Hematopoietic multipotent progenitor cell treated with erythropoietin and hydrocortisone succinate and interleukin-3 and kit ligand, for 8 days (in vitro differentiated cells): ENCODE measurements around the gene PPFIA3.
A peak's percentile ranks its signal among the peaks of the same experiment; 100 is the strongest.
"Not testable (repeated sequence)": the region's sequence is repeated elsewhere in the genome, so short reads cannot be mapped to it uniquely, and the experiment has no call there.

ENCODE experiments used
- DNase-seq: peaks from one replicate; pipeline ENCODE4 v3.0.0-alpha.2; 2015

PPFIA3 gene

DNA sequence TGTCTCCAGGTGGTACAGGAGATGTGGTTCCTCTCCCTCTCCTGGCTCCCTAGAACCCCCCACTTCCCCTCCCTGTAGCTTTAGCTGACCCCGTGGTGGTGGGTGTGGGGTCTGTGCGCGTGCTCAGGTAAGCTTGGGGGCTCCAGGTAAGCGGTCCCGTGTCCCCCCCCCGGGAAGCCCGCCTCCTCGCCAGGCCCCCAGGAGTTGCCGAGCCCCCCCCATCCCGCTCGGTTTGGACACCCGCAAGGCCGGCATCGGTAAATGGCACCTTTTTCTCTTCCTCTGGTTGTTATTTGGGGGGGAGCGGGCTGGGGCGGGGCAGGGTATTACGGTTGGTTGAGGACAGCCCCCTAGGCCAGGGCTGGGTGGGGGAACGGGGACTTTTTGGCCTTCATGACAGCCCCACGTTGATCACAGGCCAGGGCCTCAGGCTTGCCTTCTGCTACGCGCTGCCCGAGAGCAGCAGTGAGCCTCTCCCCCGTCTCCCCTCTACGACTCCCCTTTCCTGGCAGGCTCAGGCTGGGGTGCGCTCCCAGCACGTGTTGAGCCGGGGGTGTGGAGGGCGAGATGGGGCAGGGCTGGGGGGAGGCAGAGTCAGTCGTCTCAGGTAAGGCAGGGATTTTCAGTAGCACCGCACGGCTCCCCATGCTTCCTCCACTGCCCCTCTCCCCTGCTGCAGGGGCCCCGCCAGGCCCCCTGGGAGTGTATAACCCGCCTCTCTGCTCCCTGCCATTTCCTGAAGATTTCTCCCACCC is 15.8 kb upstream of the PPFIA3 start:
- DNase-seq = no peak

DNA sequence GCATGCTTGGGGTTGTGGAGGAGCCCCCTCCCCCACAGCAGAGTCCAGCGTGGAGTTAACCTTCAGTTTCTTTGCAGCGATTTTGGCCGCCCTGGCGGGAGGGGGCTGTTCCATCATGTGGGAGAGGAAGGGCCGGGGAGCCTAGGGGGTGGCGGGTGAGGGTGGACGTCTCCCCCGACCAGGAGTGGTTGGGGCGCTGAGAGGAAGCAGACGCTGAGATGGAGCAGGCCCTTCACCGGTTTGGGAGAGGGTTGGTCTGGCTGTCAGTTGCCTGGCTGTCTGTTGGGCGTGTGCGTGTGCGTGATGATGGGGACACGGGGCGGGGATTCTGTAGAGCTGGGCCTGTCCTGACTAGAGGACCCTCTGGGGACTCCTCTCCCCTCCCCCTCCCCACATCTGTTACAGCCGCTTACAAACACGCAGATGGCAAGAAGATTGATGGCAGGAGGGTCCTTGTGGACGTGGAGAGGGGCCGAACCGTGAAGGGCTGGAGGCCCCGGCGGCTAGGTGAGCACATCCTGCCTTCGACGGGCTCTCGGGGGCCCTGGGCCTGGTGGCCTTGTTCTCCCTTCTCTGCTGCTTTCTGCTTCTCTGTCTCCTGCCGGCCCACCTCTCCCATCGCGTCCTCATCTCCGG is 15.0 kb upstream of the PPFIA3 start:
- DNase-seq = no peak

DNA sequence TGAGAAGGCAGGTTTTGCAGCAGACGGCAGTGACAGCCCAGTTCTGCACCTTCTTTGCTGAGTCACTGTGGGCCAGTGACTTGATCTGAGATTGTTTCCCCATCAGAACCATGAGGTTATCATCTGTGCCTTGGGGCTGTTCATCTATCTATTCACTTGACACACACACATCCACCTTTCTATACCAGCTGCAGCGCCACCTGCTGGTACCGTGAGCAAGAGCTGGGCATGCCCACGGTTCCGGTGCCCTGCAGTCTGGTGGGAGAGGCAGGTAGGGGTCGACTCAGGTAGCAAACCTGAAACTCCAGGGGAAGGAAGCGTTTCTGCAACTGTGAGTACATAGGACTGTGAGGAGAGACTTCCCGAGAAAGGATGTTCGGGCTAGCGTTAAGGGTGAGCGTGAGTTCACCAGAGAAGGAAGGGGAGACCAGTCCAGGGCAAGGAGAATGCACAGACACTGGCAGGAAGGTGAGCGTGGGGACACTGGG is 12.7 kb upstream of the PPFIA3 start:
- peak; percentile 75 for DNase-seq

DNA sequence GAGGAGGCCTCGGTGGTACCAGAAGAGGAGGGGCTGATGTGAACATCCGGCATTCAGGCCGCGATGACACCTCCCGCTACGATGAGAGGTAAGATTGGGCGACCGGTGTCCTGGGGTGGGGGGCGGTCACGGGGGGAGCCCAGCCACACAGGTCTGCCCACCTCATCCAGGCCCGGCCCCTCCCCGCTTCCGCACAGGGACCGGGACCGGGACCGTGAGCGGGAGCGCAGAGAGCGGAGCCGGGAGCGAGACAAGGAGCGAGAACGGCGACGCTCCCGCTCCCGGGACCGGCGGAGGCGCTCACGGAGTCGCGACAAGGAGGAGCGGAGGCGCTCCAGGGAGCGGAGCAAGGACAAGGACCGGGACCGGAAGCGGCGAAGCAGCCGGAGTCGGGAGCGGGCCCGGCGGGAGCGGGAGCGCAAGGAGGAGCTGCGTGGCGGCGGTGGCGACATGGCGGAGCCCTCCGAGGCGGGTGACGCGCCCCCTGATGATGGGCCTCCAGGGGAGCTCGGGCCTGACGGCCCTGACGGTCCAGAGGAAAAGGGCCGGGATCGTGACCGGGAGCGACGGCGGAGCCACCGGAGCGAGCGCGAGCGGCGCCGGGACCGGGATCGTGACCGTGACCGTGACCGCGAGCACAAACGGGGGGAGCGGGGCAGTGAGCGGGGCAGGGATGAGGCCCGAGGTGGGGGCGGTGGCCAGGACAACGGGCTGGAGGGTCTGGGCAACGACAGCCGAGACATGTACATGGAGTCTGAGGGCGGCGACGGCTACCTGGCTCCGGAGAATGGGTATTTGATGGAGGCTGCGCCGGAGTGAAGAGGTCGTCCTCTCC is 11.5 kb upstream of the PPFIA3 start:
- DNase-seq = no peak

DNA sequence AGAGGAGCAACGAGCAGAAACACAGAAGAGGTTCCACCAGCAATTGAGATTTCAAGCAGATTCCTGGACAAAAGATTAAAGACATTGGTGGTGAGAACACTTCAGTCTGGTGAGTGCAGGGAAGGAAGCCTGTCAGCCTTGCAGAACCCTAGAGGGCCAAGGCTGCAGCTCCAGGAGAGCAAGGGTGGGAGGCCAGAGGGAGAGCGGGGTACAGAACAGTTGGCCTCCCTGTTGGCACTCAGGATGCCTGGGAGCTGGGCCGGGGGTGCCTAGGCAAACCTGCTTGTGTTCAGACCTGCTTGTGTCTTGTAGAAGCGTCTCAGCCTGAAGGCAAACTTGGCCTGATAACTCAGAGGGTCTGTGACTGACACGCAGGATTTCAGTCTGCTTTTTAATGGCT is 10.3 kb upstream of the PPFIA3 start:
- DNase-seq = no peak

DNA sequence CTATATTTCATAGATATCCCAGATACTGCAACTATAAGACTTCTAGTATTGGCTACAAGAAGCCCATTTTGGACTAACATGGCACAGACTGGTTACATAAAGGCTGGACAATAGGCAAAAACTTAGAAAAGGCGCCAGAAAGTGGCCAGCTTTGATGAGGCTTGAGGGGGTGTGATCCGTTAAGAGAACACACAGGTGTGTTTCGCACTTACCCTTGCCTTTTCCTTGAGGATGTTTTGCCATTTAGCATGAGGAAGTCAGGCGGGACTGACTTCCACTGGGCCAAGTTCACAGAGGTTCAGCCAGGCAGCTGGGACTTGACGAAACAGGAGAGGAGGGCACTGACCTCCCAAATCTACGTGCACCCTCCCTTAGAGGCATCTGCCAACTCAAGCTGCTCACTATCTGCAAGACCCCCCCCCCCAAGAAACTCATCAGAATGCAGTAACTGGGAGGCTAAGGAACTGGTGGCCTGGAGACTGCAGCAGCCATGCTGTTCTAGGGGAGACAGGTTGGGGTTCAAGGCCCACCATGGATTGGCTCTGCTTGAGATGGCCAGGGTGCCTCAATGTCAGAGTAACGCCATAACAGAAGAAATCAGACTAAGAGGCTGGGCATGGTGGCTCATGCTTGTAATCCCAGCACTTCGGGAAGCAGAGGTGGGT is 9.6 kb upstream of the PPFIA3 start:
- no peak for DNase-seq

DNA sequence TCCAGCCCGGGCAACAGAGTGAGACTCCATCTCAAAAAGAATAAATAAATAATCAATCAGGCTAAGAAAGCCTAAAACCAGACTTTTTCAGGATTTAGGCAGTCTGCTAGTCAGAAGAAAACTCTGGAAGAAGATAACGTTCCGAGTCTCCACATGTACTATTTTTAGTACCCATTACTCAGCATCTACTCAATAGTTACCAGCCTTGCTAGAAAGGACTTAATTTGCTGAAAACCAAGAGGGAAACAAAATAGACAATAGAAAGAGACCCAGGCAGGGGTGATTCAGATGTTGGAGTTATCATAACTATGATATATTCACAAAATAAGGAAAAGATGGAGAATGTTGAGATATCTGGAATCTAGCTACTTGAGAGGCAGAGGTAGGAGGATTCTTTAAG is 8.8 kb upstream of the PPFIA3 start:
- DNase-seq = no peak

DNA sequence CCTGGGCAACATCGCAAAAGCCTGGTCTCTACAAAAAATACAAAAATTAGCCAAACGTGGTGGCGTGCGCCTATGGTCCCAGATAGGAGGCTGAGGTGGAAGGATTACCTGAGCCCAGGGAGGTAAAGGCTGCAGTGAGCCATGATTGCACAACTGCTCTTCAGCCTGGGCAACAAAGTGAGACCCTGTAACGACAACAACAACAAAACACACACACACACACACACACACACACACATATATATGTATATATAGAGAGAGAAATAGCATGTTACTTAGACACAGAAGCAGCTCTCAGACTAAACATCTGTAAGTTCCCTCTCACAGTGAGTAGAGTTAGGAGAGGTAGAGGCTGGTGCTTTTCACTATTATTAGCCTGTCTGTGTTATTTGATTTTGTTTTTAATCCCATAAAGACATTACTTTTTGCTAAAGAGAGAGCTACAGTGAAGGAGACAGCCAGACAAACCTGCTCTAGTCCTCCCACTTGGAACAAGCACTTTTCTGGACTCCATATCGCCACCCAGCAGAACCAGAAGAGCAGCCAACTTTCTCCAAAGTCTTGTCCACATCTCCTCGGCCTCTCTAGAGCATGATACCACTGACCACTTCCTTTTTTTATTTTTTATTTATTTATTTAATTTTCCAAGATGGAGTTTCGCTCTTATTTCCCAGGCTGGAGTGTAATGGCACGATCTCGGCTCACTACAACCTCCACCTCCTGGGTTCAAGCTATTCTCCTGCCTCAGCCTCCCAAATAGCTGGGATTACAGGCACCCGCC is 7.9 kb upstream of the PPFIA3 start:
- DNase-seq = no peak

DNA sequence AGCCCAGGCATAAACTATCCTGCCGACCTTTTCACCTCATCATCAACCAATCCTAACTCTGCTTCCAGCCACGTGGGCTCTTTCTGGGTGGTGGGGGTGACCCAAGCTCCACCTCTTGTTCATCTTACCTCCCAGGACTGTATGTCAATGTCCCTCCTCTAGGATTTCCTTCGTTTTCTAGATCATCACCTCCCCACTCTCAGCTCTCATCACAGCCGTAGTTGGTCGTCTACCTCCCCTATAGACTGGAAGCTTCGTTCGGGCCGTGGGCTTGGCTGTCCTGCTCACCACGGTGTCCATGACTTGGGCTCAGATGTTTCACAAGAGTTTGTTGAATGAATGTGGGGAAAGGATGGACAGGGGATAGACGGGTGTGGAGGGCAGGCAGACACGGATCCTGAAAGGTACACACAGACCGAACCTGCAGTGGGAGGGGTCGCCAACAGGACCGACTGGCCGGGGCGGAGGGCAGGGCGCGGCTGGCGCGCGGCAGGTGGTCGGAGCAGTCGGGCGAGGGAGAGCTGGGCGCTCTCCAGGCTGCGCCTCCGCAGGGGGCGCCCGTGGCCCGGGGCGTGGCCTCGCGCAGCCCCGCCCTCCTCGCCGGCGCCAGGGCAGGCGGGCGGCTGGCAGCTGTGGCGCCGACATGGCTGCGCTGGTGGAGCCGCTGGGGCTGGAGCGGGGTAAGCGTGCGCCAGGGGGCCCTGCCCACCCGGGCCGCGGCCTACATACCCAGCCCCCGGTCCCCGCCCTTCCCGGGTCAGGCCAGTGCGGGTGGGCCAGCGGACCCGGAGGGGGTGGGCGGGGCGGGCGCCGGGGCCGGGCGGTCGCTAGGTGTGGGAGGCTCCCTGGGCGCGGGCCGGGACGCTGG is 5.3 kb upstream of the PPFIA3 start, which contains the start of gene LIN7B:
LIN7B (plus strand) TSS at position 609 of the 868 bp plus-strand sequence; CDS start at position 644, 35 bp downstream.
- DNase-seq = peak; percentile 81

DNA sequence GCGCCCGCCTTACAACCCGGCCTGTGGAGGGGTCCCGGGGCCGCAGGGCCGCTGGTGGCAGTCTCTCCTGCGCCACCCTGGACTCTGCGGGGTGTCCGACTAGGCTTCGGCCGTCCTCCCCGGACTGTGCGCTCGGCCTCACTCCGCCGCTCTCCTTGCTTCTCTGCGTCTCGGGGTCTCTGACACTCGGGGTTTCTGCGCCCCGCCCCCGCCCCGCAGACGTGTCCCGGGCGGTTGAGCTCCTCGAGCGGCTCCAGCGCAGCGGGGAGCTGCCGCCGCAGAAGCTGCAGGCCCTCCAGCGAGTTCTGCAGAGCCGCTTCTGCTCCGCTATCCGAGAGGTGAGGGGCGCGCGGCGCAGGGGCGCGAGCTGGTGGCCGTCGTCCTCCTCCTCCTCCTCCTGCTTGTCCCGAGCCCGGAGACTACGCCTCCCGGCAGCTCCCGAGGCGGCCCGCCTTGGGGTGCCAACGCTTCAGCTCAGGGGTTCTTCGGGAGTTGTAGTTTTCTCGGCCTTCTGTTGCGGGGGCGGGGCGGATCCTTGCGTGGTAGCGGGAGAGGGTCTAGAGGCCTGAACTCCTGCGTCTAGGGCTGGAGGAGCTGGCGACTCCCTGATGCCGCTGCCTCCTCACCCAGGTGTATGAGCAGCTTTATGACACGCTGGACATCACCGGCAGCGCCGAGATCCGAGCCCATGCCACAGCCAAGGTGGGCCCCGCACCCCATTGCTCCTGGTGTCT is 4.5 kb upstream of the PPFIA3 start:
- peak; percentile 68 for DNase-seq

DNA sequence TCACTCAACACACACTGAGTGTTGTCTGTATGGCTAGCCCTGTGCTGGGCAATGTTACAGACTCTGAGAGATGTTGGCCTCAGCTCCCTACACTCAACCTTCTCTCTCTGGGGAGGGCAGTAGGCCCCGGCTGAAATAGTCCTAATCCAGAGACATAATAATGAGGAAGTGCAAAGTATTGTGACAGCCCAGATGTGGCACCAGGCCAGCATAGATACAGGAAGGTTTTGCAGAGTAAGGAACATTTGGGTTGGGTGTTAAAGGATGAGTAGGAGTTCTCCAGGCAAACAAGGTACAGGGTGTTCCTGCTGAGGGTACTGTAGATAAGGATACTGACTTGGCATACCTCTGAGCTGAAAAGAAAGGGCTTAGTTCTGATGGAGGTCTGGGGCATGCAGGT is 2.8 kb upstream of the PPFIA3 start:
- peak; percentile 63 for DNase-seq

DNA sequence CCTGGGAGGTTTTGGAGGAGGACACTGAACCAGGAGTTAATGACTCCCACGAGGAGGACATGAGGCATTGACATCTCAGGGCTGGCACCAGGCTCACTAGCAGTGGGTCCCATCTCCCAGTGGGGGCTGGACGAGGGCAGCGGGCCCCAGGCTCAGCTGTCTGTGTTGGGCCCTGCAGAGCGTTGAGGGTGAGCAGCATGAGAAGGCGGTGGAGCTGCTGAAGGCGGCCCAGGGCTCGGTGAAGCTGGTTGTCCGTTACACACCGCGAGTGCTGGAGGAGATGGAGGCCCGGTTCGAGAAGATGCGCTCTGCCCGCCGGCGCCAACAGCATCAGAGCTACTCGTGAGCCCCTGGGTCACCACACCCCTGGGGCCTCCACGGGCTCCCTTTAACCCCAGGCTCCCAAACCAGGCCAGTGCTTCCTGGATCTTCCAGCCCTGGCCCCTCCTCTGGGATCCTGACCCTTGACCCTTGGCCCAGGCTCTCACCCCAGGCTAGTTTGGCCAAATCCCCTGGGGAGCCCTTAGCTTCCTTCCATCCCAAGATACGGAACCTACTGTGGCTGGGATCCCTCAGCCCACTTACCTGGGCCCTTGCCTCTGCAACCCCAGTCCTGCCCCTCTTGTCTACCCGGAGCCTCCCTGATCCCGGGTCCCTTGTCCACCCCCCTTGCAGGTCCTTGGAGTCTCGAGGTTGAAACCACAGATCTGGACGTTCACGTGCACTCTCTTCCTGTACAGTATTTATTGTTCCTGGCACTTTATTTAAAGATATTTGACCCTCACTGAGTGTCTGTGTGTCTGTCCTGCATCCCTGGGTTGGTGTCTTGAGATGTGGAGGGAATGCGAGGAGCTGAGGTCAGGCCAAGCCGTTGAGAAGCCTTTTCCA is 1.4 kb upstream of the PPFIA3 start:
- no peak for DNase-seq

DNA sequence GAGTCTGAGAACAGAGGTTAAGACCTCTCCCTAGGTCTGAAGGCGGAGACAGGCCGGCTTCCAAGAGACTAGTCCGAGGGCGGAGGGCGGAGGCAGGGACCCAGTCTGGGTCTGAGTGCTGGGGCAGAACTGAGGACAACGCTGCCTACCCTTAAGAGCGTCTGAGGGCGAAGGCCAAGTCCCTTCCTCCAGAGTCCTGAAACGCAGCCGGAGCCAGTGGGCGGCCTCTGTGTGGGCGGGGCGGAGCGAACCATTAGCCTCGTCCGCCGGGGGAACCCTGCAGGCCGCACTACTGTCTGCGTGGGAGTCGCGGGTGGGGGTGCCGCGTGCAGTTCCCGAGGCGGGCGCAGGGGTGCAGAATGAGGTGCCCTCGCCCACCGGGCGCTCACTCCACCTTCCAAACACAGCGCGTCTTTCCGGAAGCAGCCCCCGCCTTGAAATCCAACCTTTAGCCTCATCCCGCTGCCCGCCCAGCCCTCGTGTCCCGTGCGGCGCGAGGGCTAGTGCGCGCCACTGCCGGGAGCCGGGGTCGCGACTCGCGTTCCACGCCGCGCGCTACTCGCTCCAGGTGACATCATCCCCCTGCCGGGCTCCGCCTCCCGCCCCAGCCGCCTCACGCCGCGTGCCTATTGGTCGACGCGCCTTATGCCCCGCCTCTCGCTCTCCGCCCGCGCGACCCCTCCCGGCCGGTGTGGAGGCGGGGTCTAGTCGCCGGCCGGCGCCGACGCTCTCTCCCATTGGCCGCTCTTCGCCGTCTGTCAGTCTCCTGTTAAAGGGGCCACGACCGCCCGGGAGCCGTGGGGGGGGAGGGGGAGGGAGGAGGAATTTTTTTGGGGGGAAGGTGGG is 556 bp upstream of the PPFIA3 start, which contains the start of gene C19orf73:
C19orf73 (minus strand) TSS at position 579 of the 846 bp plus-strand sequence; CDS start at position 458, 121 bp downstream.
- peak; percentile 91 for DNase-seq

DNA sequence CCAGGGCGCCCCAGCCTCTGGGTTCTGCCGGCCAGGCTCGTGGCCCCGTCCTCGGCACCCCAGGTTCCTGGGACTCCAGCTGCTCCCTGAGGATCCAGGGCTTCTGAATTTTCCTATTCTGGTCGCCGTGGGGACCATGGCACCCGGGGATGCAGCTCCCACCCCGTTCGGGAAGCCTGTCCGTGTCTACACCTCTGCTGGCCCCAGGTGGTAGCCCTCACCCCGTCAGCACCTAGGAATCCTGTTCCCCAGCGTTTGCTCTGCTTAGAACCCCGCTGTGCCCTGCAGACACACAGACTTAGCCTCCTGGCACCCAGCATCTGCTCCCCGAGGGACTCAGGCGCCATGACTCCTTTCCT is 960 bp downstream of the PPFIA3 start:
- no peak for DNase-seq

DNA sequence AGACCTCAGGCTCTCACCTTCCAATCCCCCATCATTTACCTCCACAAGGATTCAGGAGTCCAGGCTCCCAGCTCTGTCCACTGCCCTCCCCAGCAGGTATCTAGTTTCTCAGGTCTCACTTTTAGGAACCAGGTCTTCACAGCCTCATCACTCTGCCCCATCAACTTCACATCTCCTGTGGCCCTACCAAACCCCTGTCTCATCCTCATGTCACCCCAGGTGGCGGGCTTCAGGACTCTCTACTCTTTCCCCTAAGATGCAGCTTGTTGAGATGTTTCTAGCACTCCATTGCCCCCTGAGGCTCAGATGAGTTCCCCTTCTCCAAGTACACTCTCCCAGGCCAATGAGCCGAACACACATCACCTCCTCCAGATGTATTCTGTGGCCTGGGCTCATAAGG is 1.5 kb downstream of the PPFIA3 start:
- no peak for DNase-seq

DNA sequence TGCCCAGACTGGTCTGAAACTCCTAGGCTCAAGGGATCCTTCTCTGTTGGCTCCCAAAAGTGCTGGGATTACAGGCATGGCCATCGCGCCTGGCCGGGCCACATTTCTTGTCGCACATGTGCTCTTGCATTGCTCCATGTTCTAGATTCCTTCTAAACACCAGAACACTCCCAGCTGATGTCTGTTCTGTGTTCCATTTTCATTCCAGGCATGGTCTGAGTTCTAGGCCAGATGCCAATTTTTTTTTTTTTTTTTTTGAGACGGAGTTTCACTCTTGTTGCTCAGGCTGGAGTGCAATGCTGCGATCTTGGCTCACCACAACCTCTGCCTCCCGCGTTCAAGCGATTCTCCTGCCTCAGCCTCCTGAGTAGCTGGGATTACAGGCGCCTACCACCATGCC is 2.5 kb downstream of the PPFIA3 start:
- not testable (repeated sequence) for DNase-seq

DNA sequence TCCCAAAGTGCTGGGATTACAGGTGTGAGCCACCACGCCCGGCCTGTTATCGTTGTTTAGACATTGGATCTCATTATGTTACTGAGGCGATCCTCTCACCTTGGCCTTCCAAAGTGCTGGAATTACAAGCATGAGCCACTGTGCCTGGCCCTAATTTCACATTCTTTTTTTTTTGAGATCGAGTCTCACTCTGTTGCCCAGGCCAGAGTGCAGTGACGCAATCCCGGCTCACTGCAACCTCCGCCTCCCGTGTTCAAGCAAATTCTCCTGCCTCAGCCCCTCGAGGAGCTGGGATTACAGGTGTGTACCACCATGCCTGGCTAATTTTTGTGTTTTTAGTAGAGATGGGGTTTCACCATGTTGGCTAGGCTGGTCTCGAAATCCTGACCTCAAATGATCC is 3.9 kb downstream of the PPFIA3 start:
- not testable (repeated sequence) for DNase-seq

DNA sequence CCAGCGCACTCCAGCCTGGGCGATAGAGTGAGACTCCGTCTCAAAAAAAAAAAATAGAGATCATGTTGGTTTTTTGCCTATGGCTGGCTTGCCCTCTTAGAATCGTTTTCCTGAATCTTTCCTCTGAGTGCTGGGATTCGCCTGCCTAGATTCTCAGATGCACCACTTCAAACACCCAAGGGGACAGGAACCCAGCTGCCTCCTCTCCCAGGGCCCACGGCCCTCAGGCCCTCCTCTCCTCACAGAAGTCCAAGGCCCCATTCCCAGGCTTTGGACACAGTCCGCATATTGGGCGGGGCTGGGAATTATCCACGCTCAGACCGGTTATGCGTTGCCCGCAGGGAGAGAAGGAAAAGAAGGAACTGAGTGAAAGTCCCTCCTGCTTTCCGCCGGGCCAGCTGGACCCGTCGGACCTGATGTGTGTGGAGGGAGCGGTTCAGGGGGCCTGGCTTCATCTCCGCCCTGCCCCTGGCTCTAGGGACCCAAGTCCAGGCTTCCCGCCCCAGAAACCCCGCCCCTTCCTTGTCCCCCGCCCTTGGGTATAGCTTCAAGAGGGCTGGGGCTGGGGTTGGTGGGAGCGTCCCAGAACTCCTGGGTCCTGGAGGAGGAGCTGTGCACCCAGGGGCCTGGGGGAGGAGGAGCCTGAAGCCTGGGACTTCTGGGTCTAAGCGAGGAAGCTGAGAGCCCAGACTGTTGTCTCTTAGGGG is 5.8 kb downstream of the PPFIA3 start:
- DNase-seq = no peak
